Erythroblast (primary cell): ENCODE measurements around the gene CERKL.

Experiments
- GATA1 ChIP-seq: IDR thresholded peaks from 2 replicates; pipeline ENCODE4 v1.6.1; 2011; ENCODE audit warnings: low read depth, mild to moderate bottlenecking, control low read depth, low read length, moderate library complexity
- POLR2A ChIP-seq: IDR thresholded peaks from 2 replicates; pipeline ENCODE4 v1.6.1; 2011; ENCODE audit warnings: mild to moderate bottlenecking, low read length

GRCh38 chr2:181574321-181574720 lies 82.6 kb downstream of the CERKL start:
- TF ChIP-seq POLR2A (no peak), GATA1 (no peak)
